Measurements from ENCODE around the gene OR2S2.
"Not testable (repeated sequence)": the region's sequence is repeated elsewhere in the genome, so short reads cannot be mapped to it uniquely, and the experiment has no call there.

The OR2S2 gene

GRCh38 chr9:35962126-35962906, 4.4 kb upstream of the OR2S2 start:
- DNase-seq = no peak

- DNase-seq = no peak
Observed at GRCh38 chr9:35960039-35960655, 2.2 kb upstream of the OR2S2 start.

- no peak for DNase-seq
Observed at GRCh38 chr9:35956651-35957050, 1.3 kb downstream of the OR2S2 start.

- DNase-seq = peak; percentile 68
Observed at GRCh38 chr9:35954942-35955546, 2.9 kb downstream of the OR2S2 start.

- no peak for DNase-seq
Observed at GRCh38 chr9:35952526-35953191, 5.3 kb downstream of the OR2S2 start.

- DNase-seq = no peak
Observed at GRCh38 chr9:35951736-35952135, 6.2 kb downstream of the OR2S2 start.

GRCh38 chr9:35948901-35949318, 9.0 kb downstream of the OR2S2 start:
- DNase-seq = no peak

GRCh38 chr9:35948451-35948850, 9.5 kb downstream of the OR2S2 start:
- DNase-seq = no peak

GRCh38 chr9:35945341-35946018, 12.5 kb downstream of the OR2S2 start:
- peak; percentile 68 for DNase-seq

- DNase-seq = no peak
Observed at GRCh38 chr9:35944841-35945240, 13.1 kb downstream of the OR2S2 start.

GRCh38 chr9:35944173-35944572, 13.8 kb downstream of the OR2S2 start:
- DNase-seq = no peak

GRCh38 chr9:35942286-35942685, 15.7 kb downstream of the OR2S2 start:
- DNase-seq = no peak

- DNase-seq = no peak
Observed at GRCh38 chr9:35940458-35941407, 17.2 kb downstream of the OR2S2 start.

- DNase-seq = no peak
Observed at GRCh38 chr9:35939679-35940250, 18.2 kb downstream of the OR2S2 start.

GRCh38 chr9:35938474-35939356, 19.2 kb downstream of the OR2S2 start:
- DNase-seq = no peak

- DNase-seq = no peak
Observed at GRCh38 chr9:35937227-35937626, 20.7 kb downstream of the OR2S2 start.

- DNase-seq = no peak
Observed at GRCh38 chr9:35935755-35936509, 22.0 kb downstream of the OR2S2 start.

- DNase-seq = no peak
Observed at GRCh38 chr9:35935261-35935660, 22.7 kb downstream of the OR2S2 start.

- not testable (repeated sequence) for DNase-seq
Observed at GRCh38 chr9:35934069-35934468, 23.9 kb downstream of the OR2S2 start.
